ENCODE results near the gene C7.

C7 gene

DNA sequence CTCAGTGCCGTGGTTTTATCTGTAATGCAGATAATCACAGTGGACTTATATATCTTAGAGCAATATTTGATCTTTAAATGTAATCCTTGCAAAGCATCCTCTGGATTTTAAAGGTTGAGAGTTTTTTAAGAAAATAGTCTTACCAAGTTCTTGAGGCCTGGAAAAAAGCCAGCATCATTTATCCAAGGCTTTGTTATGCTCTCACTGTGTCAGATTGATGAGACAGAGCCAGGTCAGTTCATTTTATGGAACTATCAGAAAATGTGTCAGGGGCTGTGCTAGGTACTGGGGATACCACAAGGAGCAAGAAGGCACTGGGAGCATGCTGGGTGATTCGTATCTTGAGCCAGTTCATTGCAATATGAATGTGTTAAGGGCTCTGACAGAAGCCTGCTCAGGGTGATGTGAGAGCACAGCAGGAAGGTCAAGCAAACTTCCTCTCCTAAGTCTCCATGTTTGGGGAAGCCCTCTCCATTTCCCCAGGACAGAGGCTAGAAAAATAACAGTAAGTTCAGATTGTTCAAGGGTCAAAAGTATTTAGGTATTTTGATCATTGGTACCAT lies 19.7 kb downstream of the C7 start:
- DNase-seq = no peak

- no peak for DNase-seq
Observed at GRCh38 chr5:40932766-40933165, 23.5 kb downstream of the C7 start.

DNA sequence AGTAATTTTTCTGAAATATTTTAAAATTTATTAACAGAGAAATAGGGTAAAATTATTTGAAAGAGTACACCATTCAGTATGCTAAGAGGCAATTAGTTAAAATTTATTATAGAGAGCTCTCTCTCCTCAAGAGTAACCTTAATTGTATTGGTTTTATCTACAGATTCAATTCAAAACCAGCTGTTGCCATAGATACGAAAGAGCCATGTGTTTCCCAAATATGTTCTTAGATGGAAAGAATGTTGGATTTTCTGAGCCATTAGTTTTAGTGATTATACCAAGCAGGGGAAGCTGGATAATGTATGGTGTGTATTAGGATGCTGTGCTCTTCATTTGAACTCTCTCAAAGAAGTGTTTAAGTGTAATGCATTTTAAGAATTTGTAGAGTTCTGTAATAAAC lies 27.8 kb downstream of the C7 start:
- no peak for DNase-seq

GRCh38 chr5:40939753-40940152 lies 30.5 kb downstream of the C7 start:
- DNase-seq = no peak

- no peak for DNase-seq
Observed at GRCh38 chr5:40945111-40945510, 35.8 kb downstream of the C7 start.

DNA sequence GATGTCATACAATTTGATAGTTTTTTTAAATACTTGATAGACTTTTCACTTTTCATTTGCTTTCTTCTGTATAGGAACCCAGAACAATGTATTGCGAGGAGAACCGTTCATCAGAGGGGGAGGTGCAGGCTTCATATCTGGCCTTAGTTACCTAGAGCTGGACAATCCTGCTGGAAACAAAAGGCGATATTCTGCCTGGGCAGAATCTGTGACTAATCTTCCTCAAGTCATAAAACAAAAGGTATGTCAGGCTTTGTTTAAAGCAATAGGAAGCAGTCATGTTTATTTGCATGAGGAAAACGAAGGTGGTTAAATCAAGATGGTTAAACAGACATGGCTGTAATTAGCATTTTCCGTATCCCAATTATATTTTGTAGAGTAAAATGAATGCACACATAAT lies 46.0 kb downstream of the C7 start:
- DNase-seq = no peak

DNA sequence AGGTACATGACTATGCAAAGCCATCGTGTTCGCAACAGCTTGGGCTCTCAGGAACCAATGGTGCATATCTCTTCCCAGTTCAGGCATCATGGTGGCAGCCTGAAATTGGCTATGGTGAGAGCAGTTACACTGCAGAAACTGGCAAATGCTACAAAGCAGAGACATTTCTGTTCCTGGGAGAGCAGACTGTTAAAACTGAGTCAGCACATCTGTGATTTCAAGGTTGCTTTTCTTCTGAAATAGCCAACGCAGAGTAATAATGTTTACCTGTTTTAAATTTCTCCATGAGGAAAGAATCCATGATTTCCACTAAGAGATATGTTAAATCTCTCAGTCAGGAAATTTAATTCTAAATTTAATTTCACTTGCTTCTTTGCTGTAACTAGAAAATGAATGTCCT lies 47.8 kb downstream of the C7 start:
- DNase-seq = no peak

DNA sequence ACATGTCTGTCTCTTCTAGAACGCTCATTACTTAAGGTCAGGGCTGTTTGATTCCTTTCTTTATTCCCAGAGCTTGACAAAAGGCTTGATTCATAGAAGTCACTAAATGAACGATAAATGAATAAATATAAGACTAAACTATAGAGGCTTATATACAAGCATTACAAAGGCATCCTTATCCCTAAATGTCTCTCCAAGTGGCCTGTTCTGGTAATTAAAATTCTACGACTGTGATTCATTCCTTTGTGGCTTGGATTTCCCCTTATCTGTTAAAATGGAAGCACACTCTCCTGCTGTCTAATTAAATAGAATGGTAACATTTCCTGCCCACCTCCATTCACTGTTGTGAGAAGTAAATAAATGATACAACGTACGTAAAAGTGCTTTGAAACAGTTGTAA lies 49.5 kb downstream of the C7 start:
- DNase-seq = no peak

DNA sequence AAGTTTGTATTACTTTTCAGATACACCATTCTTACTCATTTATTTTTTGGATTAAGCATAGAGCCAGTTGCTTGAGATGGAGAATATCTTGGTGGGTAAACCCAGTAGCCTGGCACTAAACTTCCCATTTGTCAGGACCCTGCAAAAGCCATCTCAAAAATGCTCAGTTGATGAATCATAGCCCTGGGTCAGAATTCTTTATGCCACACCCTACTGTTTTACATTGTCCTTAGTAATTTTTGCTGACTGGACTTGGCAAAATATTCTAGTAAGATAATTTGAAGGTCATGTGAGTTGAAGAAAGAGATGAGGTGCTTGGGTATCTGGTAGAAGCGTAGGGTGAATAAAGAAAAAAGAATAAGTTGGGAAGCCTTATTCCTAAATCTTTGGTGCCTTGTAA lies 50.7 kb downstream of the C7 start:
- no peak for DNase-seq

DNA sequence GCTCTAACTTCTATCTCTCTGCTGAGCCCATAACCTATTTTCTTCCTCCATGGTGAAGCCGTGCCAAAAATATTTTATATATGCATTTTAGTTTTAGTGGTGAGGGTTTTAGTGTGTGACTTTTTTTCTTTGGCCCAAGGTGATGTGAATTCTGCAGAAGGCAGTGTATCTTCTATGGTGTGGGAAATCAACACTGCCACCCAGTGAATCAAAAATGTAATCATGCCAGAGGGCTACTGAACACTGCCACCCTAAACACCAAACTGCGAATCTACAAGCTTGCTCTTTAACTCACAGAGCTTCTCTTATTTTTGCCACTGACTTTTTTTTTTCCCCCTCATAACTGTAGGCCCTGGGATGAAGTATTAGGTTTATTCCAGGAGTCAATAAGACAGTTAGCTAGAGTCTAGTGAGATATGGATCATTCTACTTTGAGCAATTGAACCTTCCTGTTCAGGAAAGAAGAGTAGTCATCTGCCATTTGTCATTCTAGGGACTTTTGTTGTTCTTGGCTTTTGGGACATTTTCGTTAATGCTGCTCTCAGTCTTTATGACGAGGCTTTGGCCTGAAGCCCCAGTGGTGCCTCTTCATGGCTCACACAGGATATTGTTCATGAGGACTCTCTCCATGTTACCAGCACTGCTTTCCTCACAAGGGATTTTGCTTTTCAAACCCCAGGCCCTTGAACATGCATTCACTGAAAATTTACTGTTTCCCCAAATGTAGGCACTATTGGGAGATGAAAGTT lies 53.1 kb downstream of the C7 start:
- no peak for DNase-seq

DNA sequence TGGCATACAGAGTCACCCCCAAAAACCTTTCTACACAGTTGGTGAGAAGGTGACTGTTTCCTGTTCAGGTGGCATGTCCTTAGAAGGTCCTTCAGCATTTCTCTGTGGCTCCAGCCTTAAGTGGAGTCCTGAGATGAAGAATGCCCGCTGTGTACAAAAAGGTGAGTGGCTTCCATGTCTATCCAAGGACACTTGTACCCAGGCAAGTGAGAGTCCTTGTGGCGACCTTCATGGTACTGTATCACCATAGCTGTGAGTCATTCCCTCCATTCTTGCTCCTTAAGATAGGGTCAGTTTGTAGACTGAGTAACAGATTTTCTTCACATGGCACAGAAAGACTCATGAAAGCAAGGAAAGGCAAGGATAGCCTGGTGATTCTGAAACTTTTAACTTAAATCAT lies 63.1 kb downstream of the C7 start:
- no peak for DNase-seq

DNA sequence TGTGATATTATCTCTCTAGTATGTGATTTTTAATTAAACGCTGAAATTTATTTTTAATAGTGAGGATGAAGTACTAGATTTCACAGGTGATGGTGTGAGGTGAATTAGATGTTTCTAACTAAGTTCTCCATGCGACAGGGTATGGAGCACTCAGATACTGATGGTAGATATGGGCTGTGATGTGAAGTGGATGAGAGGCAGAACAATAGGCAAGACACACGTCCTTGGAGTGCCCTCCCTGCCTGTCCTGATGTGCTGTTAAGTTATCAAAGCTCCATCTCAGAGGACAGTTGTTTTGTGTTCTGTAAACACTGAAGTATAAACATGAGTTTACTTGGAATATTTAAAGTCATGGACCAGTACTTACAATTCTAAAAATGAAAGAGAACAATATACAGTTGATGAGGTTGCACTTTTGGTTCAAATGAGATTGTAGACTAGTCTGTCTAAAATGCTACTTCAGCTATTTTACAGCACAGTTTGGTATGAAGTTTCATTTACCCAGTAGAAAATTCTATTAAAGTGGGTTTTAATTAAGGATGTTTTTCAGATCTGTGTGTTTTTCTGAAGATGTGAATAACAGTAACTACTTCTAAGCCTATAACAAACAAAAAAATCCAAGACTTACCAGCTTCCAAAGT lies 64.2 kb downstream of the C7 start:
- DNase-seq = no peak

- DNase-seq = no peak
Observed at GRCh38 chr5:40976041-40976440, 66.7 kb downstream of the C7 start.

DNA sequence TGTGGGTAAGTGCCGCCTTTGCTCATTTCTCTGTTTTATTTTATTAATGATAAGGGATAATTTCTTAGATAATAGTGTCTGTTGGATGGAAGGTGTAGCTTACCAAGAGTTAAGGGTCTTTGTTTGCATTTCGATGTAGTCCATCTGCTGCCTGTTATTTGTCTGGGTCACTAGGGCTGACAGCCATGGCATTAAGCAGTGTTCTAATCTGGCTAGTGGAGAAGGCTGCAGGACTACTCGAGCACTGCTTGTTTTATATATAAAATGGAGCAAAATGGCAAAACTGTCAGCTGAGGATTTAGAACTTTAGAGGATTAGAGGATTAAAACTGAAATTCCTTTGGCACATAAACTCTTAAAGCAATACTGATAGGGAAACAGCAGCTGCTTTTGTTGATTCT lies 67.5 kb downstream of the C7 start:
- DNase-seq = no peak

GRCh38 chr5:40981420-40981819 lies 72.1 kb downstream of the C7 start:
- DNase-seq = no peak

- no peak for DNase-seq
Observed at GRCh38 chr5:40983781-40984180, 74.5 kb downstream of the C7 start.

DNA sequence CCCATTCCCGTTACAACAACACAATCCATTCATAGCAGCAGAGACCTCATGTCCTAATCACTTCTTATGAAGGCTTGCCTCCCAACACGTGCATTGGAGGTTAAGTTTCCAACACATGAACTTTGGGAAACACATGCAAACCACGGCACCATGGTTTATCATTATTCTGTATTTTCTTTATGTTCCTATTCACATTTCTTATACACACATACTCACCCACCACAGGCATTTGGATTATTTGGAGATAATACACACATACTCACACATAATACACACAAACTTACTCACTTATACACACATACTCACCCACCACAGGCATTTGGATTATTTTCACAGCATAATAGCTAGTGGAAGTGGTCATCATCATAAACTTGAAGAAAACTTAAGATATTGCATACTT lies 75.6 kb downstream of the C7 start:
- DNase-seq = no peak

DNA sequence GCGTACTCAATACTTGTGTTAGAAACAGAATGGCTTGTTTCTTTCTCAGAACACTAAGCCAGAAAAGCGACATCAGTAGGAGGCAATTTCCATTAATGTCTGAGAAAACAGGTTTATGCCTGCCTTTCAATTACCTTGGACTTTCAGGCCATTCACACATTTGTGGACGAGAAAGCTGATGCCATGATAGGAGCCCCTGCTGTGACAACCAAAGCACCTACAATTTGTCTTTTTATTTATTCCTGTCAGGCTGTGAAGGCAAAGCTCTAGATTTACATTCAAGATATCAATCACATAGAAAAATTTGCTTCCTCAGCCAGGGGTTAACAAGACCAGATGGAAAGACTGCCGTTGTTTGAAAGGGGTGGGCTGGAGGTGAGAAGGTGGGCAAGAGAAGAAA lies 76.2 kb downstream of the C7 start:
- no peak for DNase-seq

DNA sequence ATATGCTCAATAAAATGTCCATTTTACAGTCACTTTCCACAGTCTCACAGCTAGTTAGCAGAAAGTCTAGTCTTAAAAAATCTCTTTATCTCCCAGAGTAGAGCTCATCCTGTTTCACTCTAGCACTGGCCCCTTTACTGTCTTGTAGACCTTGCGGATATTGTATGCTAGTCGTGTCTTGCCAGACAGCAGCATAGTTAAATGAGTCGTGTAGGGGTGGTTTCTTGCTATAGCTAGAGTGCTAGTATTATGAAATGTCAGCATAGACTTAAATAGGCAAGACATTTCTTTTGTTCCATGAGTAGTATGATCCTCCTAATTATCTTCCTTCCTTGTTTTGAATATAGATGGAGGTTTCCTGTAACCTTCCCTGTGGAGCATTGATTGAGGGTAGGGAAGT lies 77.4 kb downstream of the C7 start:
- no peak for DNase-seq

DNA sequence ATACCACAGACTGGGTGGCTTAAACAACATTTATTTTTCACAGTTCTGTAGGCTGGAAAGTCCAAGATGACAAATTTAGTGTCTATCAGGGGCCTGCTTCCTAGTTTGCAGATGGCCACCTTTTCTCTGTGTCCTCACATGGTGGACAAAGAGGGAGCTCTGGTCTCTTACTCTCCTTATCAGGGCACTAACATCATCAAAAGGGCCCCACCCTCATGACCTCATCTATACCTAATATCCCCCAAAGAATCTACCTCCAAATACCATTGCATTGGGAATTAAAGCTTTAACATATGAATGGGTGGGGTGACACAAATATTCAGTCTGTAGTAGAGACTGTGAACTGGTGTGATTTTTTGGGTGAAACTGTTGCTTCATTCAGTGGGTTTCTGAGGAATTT lies 78.1 kb downstream of the C7 start:
- DNase-seq = no peak

- DNase-seq = no peak
Observed at GRCh38 chr5:40988746-40989510, 79.6 kb downstream of the C7 start.

- no peak for DNase-seq
Observed at GRCh38 chr5:40991168-40991980, 82.1 kb downstream of the C7 start.

- no peak for DNase-seq
Observed at GRCh38 chr5:40991981-40992559, 82.8 kb downstream of the C7 start.

Data from suppressor macrophage treated with lipopolysaccharide for 4 hours (primary cell).